Karpas-422 (cell line): Measurements from ENCODE around the gene SCRN2. TPM values are rescaled to one million over a fixed set of nuclear protein-coding genes. Genes with fewer than 3 reads are reported as not detected.

ENCODE experiments used
- DNase-seq: peaks from one replicate; pipeline ENCODE4 v3.0.0-alpha.2; 2015
- H2AFZ ChIP-seq: fragments of 200-600 bp; sonication (generic); 2 replicates; pipeline ENCODE4 v1.6.1; 2014; ENCODE audit warnings: antibody characterized with exemption, low read length, mixed read lengths
- H3K27ac ChIP-seq: fragments of 200-600 bp; sonication (generic); 2 replicates; pipeline ENCODE4 v1.5.1; 2014; ENCODE audit warnings: mild to moderate bottlenecking, low read length, moderate library complexity
- H3K27me3 ChIP-seq: fragments of 200-600 bp; sonication (generic); 2 replicates; pipeline ENCODE4 v1.6.1; 2014; ENCODE audit warnings: low read length, mixed read lengths
- H3K36me3 ChIP-seq: fragments of 200-600 bp; sonication (generic); 2 replicates; pipeline ENCODE4 v1.6.1; 2014; ENCODE audit warnings: low read length, mixed read lengths; ENCODE audit not compliant: insufficient read depth
- H3K4me1 ChIP-seq: fragments of 200-600 bp; sonication (generic); 2 replicates; pipeline ENCODE4 v1.6.1; 2014; ENCODE audit warnings: mild to moderate bottlenecking, low read length, mixed read lengths
- H3K4me2 ChIP-seq: fragments of 200-600 bp; sonication (generic); 2 replicates; pipeline ENCODE4 v1.6.1; 2014; ENCODE audit warnings: low read length, low read depth, mild to moderate bottlenecking; ENCODE audit not compliant: poor library complexity, severe bottlenecking
- H3K4me3 ChIP-seq: fragments of 200-600 bp; sonication (generic); 2 replicates; pipeline ENCODE4 v1.5.1; 2014; ENCODE audit warnings: mild to moderate bottlenecking, antibody characterized with exemption, low read length, mixed read lengths
- H3K79me2 ChIP-seq: fragments of 200-600 bp; sonication (generic); 2 replicates; pipeline ENCODE4 v1.6.1; 2014; ENCODE audit warnings: mild to moderate bottlenecking, low read length, mixed read lengths
- H3K9ac ChIP-seq: fragments of 200-600 bp; sonication (generic); 2 replicates; pipeline ENCODE4 v1.6.0; 2014; ENCODE audit warnings: low read length
- H3K9me2 ChIP-seq: fragments of 200-600 bp; sonication (generic), shearing (Covaris generic); replicated peaks from 2 replicates; pipeline ENCODE4 v1.6.0; 2014; ENCODE audit warnings: mild to moderate bottlenecking, low read length, moderate library complexity; ENCODE audit not compliant: insufficient read depth
- H3K9me3 ChIP-seq: fragments of 300-700, 200-600 bp; sonication (generic); 2 replicates; pipeline ENCODE4 v1.6.1; 2014; ENCODE audit warnings: low read length, mixed read lengths
- H4K20me1 ChIP-seq: fragments of 200-600 bp; sonication (generic); 2 replicates; pipeline ENCODE4 v1.6.1; 2014; ENCODE audit warnings: mild to moderate bottlenecking, antibody characterized with exemption, low read length, low read depth; ENCODE audit not compliant: insufficient read depth
- total RNA-seq: library from RNA; depleted of rRNA; stranded (reverse); fragments of >200 nt; shearing (Covaris generic); gene quantifications from 2 replicates; pipeline ENCODE4 v1.2.3, GENCODE V29; 2014; ENCODE audit warnings: low replicate concordance

SCRN2 gene
- total RNA-seq, 1 experiment from 2014 or later: 37.7 TPM

GRCh38 chr17:47862621-47863440 is 21.8 kb upstream of the SCRN2 start:
- Histone ChIP-seq H3K9me3 (no peaks in the 10 kb centered on the region), H3K9me2 (no peaks in the 10 kb centered on the region), H3K9ac (no peak overlapping the region), H3K79me2 (no peaks in the 10 kb centered on the region), H3K27ac (no peak overlapping the region), H4K20me1 (no peaks in the 10 kb centered on the region), H3K4me1 (no peaks in the 10 kb centered on the region), H3K4me3 (no peak overlapping the region), H3K36me3 (no peaks in the 10 kb centered on the region), H3K4me2 (no peak overlapping the region), H3K27me3 (no peaks in the 10 kb centered on the region), H2AFZ (no peak overlapping the region)
- no peak for DNase-seq

DNA sequence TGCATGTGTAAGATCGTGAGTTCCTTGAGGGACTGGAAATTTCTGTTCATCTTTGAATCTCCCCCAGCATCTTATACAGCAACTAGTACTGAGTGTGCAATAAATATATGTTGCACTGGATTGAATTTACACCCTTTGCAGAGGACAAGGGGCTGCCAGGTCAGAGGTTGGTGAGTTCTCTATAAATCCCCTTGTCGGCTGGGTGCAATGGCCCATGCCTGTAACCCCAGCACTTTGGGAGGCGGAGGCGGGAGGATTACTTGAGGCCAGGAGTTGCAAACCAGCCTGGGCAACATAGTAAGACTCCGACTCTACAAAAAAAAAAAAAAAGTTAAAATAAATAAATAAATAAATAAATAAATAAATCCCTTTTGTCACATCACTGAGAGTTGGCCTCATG is 19.3 kb upstream of the SCRN2 start:
- no peak overlapping the region for H3K4me2 ChIP-seq
- no peak overlapping the region for H3K9ac ChIP-seq
- no peak overlapping the region for H3K4me3 ChIP-seq
- H3K36me3 ChIP-seq: no peaks in the 10 kb centered on the region
- no peaks in the 10 kb centered on the region for H3K9me2 ChIP-seq
- no peaks in the 10 kb centered on the region for H3K27me3 ChIP-seq
- no peak overlapping the region for H3K27ac ChIP-seq
- H2AFZ ChIP-seq: no peak overlapping the region
- H3K9me3 ChIP-seq: no peaks in the 10 kb centered on the region
- DNase-seq: no peak
- no peaks in the 10 kb centered on the region for H3K4me1 ChIP-seq
- no peaks in the 10 kb centered on the region for H3K79me2 ChIP-seq
- H4K20me1 ChIP-seq: no peaks in the 10 kb centered on the region

GRCh38 chr17:47857551-47858455 is 16.7 kb upstream of the SCRN2 start:
- H3K9me3 ChIP-seq: no peaks in the 10 kb centered on the region
- H3K36me3 ChIP-seq: no peaks in the 10 kb centered on the region
- no peak overlapping the region for H3K9ac ChIP-seq
- no peaks in the 10 kb centered on the region for H3K27me3 ChIP-seq
- DNase-seq: no peak
- no peaks in the 10 kb centered on the region for H3K79me2 ChIP-seq
- no peak overlapping the region for H3K4me3 ChIP-seq
- H3K9me2 ChIP-seq: no peaks in the 10 kb centered on the region
- no peaks in the 10 kb centered on the region for H3K4me1 ChIP-seq
- no peak overlapping the region for H2AFZ ChIP-seq
- no peaks in the 10 kb centered on the region for H4K20me1 ChIP-seq
- no peak overlapping the region for H3K4me2 ChIP-seq
- no peak overlapping the region for H3K27ac ChIP-seq

DNA sequence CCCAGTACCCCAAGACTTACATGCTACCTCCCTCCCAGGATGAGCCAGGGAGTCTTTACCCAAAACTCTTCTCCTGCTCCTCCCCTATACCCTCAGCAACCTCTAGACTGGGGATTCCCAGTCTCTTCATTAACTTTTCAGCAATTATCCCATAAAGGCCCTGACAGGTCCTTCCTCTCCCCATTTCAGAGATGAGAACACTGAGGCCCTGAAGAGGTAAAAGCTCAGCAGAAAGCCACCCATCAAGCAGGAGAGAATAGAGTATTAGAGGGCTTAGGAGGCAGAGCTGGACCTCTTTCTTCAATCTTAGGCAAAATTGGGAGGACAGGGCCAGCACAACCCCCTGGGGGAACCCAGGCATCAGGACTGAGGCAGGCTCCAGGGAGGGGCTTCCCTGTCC is 15.8 kb upstream of the SCRN2 start:
- Histone ChIP-seq H3K79me2 (no peaks in the 10 kb centered on the region), H2AFZ (no peak overlapping the region), H3K9me3 (no peaks in the 10 kb centered on the region), H4K20me1 (no peaks in the 10 kb centered on the region), H3K9ac (no peak overlapping the region), H3K4me3 (no peak overlapping the region), H3K27me3 (no peaks in the 10 kb centered on the region), H3K27ac (no peak overlapping the region), H3K36me3 (no peaks in the 10 kb centered on the region), H3K4me2 (no peak overlapping the region), H3K9me2 (no peaks in the 10 kb centered on the region), H3K4me1 (no peaks in the 10 kb centered on the region; the same call in 1 of the 2 replicates)
- no peak for DNase-seq

- Histone ChIP-seq H3K4me1 (peaks cover 3% of the 10 kb centered on the region; the same call in 1 of the 2 replicates), H3K9me2 (no peaks in the 10 kb centered on the region), H3K27ac (no peak overlapping the region), H3K79me2 (no peaks in the 10 kb centered on the region), H3K4me2 (no peak overlapping the region), H2AFZ (no peak overlapping the region), H4K20me1 (no peaks in the 10 kb centered on the region), H3K4me3 (no peak overlapping the region), H3K27me3 (no peaks in the 10 kb centered on the region), H3K36me3 (no peaks in the 10 kb centered on the region), H3K9me3 (no peaks in the 10 kb centered on the region), H3K9ac (no peak overlapping the region)
- no peak for DNase-seq
Observed at GRCh38 chr17:47855737-47856136, 14.7 kb upstream of the SCRN2 start.

- Histone ChIP-seq H3K4me1 (peaks cover 5% of the 10 kb centered on the region; the same call in 1 of the 2 replicates), H4K20me1 (peaks cover 4% of the 10 kb centered on the region; the same call in 1 of the 2 replicates), H3K27ac (no peak overlapping the region), H3K4me3 (no peak overlapping the region), H3K4me2 (no peak overlapping the region), H3K79me2 (no peaks in the 10 kb centered on the region), H3K9me2 (no peaks in the 10 kb centered on the region), H3K9ac (no peak overlapping the region), H3K36me3 (no peaks in the 10 kb centered on the region), H3K27me3 (no peaks in the 10 kb centered on the region), H2AFZ (no peak overlapping the region), H3K9me3 (no peaks in the 10 kb centered on the region)
- DNase-seq: no peak
Observed at GRCh38 chr17:47853616-47854015, 12.5 kb upstream of the SCRN2 start.

- no peak for DNase-seq
- no peaks in the 10 kb centered on the region for H3K79me2 ChIP-seq
- H3K4me2 ChIP-seq: no peak overlapping the region
- no peak overlapping the region for H3K27ac ChIP-seq
- no peaks in the 10 kb centered on the region for H3K9me3 ChIP-seq
- H3K27me3 ChIP-seq: no peaks in the 10 kb centered on the region
- H4K20me1 ChIP-seq: peaks cover 4% of the 10 kb centered on the region; the same call in 1 of the 2 replicates
- no peak overlapping the region for H3K9ac ChIP-seq
- H3K4me3 ChIP-seq: no peak overlapping the region
- H3K9me2 ChIP-seq: no peaks in the 10 kb centered on the region
- H2AFZ ChIP-seq: no peak overlapping the region
- peaks cover 5% of the 10 kb centered on the region; the same call in 1 of the 2 replicates for H3K4me1 ChIP-seq
- no peaks in the 10 kb centered on the region for H3K36me3 ChIP-seq
Observed at GRCh38 chr17:47852113-47852949, 11.3 kb upstream of the SCRN2 start.
